Nephron (organoid): ENCODE results near the gene GPR141.

Source experiments
- H3K27ac Mint-ChIP-seq, 3 experiments: 2 replicates each; pipeline ENCODE4 v1.8.0; 2020; ENCODE audit warnings: mixed read lengths in 3 of 3, mild to moderate bottlenecking in 2 of 3, moderate library complexity in 1 of 3
- H3K27me3 Mint-ChIP-seq: 2 replicates; pipeline ENCODE4 v1.8.0; 2021; ENCODE audit warnings: low read depth, mild to moderate bottlenecking, moderate library complexity, mixed read lengths
- H3K36me3 Mint-ChIP-seq: 2 replicates; pipeline ENCODE4 v1.8.0; 2020; ENCODE audit warnings: low read depth, mixed read lengths
- H3K4me1 Mint-ChIP-seq: 2 replicates; pipeline ENCODE4 v1.8.0; 2020; ENCODE audit warnings: mixed read lengths
- H3K4me3 Mint-ChIP-seq, 3 experiments: 2 replicates each; pipeline ENCODE4 v1.8.0; 2020; ENCODE audit warnings: mild to moderate bottlenecking in 3 of 3, mixed read lengths in 3 of 3, moderate library complexity in 2 of 3
- H3K9me3 Mint-ChIP-seq: 2 replicates; pipeline ENCODE4 v1.8.0; 2020; ENCODE audit warnings: mixed read lengths
- TF ChIP-seq, protein P1 (sequence below), 3 experiments: fragments of 200-600 bp; sonication (generic); IDR thresholded peaks; one replicate each; pipeline ENCODE4 v1.5.0; 2021; ENCODE audit warnings: antibody characterized with exemption in 3 of 3; ENCODE audit not compliant: unreplicated experiment in 3 of 3

GPR141 gene

DNA sequence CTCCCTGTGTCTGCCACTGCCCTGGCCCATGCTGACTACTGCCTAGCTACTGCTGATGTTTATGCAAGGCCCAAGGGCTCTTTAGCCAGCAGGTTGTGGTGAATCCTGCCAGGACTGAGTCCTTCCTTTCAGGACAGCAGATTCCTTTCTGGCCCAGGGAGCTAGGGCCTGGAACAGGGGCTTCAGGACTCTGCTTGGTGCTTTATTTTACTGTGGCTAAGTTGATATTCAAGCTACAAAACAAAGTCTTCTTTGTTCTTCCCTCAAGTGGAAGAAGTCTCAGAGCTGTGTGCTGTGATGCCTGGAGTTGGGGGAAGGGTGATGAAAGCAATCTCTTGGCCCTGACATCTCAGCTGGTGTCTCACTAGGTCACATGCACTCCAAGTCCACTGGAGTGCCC, 98.6 kb downstream of the GPR141 start:
- Mint-ChIP-seq H3K4me1 (no peaks in the 10 kb centered on the region), H3K9me3 (peaks cover 8% of the 10 kb centered on the region), H3K27me3 (no peaks in the 10 kb centered on the region), H3K27ac (no peak overlapping the region), H3K4me3 (no peak overlapping the region), H3K36me3 (no peaks in the 10 kb centered on the region)
- TF ChIP-seq, protein P1, sequence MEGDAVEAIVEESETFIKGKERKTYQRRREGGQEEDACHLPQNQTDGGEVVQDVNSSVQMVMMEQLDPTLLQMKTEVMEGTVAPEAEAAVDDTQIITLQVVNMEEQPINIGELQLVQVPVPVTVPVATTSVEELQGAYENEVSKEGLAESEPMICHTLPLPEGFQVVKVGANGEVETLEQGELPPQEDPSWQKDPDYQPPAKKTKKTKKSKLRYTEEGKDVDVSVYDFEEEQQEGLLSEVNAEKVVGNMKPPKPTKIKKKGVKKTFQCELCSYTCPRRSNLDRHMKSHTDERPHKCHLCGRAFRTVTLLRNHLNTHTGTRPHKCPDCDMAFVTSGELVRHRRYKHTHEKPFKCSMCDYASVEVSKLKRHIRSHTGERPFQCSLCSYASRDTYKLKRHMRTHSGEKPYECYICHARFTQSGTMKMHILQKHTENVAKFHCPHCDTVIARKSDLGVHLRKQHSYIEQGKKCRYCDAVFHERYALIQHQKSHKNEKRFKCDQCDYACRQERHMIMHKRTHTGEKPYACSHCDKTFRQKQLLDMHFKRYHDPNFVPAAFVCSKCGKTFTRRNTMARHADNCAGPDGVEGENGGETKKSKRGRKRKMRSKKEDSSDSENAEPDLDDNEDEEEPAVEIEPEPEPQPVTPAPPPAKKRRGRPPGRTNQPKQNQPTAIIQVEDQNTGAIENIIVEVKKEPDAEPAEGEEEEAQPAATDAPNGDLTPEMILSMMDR (IDR thresholded peaks at IDR 0.05; ENCODE audit: unreplicated experiment in 3 of 3), result no peak

DNA sequence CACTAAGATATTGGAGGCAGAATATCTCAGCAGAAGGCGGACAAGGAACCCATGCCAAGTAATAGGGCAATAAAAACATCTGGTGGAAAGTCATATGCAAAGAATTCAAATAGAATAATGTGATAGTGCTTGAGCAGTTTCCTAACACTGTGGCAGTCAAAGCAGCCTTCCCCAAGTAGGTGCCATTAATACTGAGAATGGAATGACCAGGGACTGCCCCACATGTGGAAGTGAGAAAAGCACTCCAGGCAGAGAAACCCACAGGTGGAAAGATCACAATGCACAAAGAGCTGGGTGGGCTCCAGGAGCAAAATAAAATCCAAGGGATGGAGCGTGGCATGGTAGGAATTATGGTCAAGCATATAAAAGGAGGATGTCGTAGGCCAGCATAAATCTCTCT, 100.4 kb downstream of the GPR141 start:
- Mint-ChIP-seq H3K27me3 (no peaks in the 10 kb centered on the region), H3K36me3 (no peaks in the 10 kb centered on the region), H3K27ac (no peak overlapping the region), H3K4me1 (no peaks in the 10 kb centered on the region), H3K9me3 (no peaks in the 10 kb centered on the region), H3K4me3 (no peak overlapping the region)
- TF ChIP-seq, protein P1 (IDR thresholded peaks at IDR 0.05; ENCODE audit: unreplicated experiment in 3 of 3), result no peak

DNA sequence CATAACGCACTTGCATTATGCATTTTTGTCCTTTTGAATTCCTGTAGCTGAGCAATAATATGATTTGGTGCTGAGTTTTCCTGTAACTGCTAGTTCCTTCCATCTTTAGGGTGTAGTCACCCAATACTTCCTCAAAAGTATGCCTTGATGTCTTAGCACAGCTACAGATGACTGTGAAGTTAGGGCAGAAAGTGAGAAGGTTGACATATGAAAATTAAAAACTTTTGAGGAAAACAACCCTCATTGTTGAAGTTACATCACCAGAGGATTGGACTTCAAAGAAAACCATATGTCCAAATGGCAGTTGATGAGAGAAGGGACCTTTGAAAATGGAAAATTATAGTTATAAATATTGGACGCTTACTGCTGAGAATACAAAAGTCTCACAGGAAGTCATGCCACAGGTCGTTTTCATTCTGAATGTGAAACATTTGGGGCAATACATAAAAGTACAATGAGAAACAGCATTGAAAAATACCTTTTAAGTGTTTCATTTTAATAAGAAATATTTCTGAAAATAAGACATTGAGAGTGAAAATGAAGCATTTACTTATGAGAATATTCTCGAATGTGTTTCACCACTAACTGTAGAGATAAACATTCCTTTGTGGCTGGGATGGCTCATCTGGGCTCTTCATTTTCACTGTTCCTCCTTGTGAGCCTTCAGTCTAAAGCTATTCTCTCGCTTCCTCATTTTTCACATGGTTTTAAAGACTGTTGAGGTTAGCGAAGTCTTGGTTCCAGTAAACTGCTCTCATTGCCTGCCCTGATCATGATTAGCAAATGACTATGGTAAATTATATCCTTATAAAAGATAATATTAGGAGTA, 103.4 kb downstream of the GPR141 start:
- no peak overlapping the region for H3K27ac Mint-ChIP-seq
- H3K27me3 Mint-ChIP-seq, result no peaks in the 10 kb centered on the region
- TF ChIP-seq, protein P1 (IDR thresholded peaks at IDR 0.05; ENCODE audit: unreplicated experiment in 3 of 3), result no peak
- no peaks in the 10 kb centered on the region for H3K4me1 Mint-ChIP-seq
- no peak overlapping the region for H3K4me3 Mint-ChIP-seq
- H3K36me3 Mint-ChIP-seq, result no peaks in the 10 kb centered on the region
- H3K9me3 Mint-ChIP-seq, result no peaks in the 10 kb centered on the region
